Right lobe of liver (tissue), 6 donors: ENCODE measurements around the gene ATP6V0A1. TPM values are rescaled to one million over a fixed set of nuclear protein-coding genes. Genes with fewer than 3 reads are reported as not detected.
A peak's percentile ranks its signal among the peaks of the same experiment; 100 is the strongest.

ENCODE experiments used
- ATAC-seq, 4 donors: fragments of 200-7000 bp; cut with Tn5 transposase; one replicate each; pipeline ENCODE4 v1.9.1; 2020; ENCODE audit warnings: mild to moderate bottlenecking in 4 of 4, moderate library complexity in 4 of 4
- DNase-seq, 3 donors: peaks; one replicate each; pipeline ENCODE4 v3.0.0-alpha.2; 2020
- H3K27ac ChIP-seq, 3 donors: fragments of 200-600 bp; one replicate each; pipeline ENCODE4 v1.8.0; 2022
- H3K27me3 ChIP-seq, 2 donors: fragments of 200-600 bp; one replicate each; pipeline ENCODE4 v1.8.0; 2022
- H3K36me3 ChIP-seq, 4 donors: fragments of 200-600 bp; sonication (generic) in 1 of 4; one replicate each; pipeline versions ENCODE4 v1.5.1 to v1.8.0; 2017 to 2022; ENCODE audit warnings: control low read depth in 1 of 4
- H3K4me1 ChIP-seq, 4 donors: fragments of 200-600 bp; sonication (generic) in 1 of 4; one replicate each; pipeline versions ENCODE4 v1.5.1 to v1.8.0; 2017 to 2022; ENCODE audit warnings: control low read depth in 1 of 4
- H3K4me3 ChIP-seq, 3 donors: fragments of 200-600 bp; one replicate each; pipeline ENCODE4 v1.8.0; 2022
- H3K9me3 ChIP-seq, 4 donors: fragments of 200-600 bp; sonication (generic) in 1 of 4; one replicate each; pipeline versions ENCODE4 v1.5.1 to v1.8.0; 2017 to 2022; ENCODE audit warnings: control low read depth in 1 of 4
- CTCF ChIP-seq, 4 donors: fragments of 200-600 bp in 3 of 4; fragments of 450-650 bp in 1 of 4; IDR thresholded peaks; one replicate each; pipeline versions ENCODE4 v1.5.1 to v1.8.0; 2016 to 2022; ENCODE audit warnings: antibody characterized with exemption in 4 of 4, mild to moderate bottlenecking in 2 of 4
- POLR2A ChIP-seq: fragments of 450-650 bp; IDR thresholded peaks from one replicate; pipeline ENCODE4 v1.6.1; 2017; ENCODE audit warnings: antibody characterized with exemption, mild to moderate bottlenecking
- WGBS: methylation state at CpG from one replicate; pipeline ENCODE4 v1.1.6; 2018; ENCODE audit warnings: low coverage, low lambda C conversion rate; ENCODE audit not compliant: insufficient coverage; ENCODE audit errors: missing lambda C conversion rate; 5-methylcytosine and 5-hydroxymethylcytosine counted together
- intact Hi-C, 2 donors: fragments of 100-400 bp; cut with DNase I; formaldehyde crosslinking; loops; one replicate each; pipeline versions ENCODE4 v1.11.2 to v1.14.1; 2022
- total RNA-seq, 6 experiments: library from RNA; depleted of rRNA in 2 of 6; stranded (reverse); fragments of >200 nt in 2 of 6; fragmentation: NEBNext Ultra II Directional in 3 of 6; extraction: Animal tissue kit (Norgen Biotek cat#: 25700) in 3 of 6; gene quantifications; one replicate each; pipeline versions ENCODE4 v1.1.0 to v1.2.4, GENCODE V29; 2016 to 2023
- donor health status: DM: no; HTN: yes; CAD: no.
- donor health status: DM: no; HTN: no; CAD: no.
- donor health status: DM: no; HTN: no; CAD: no.
- donor health status: DM: no; HTN: yes; CAD: no.
- donor health status: DM: no; HTN: yes; CAD: no.

Gene ATP6V0A1
- total RNA-seq, 6 experiments from 2014 or later = 36.4 to 66.0 (median 49.4) TPM

GRCh38 chr17:42563143-42563509 lies 104.4 kb downstream of the ATP6V0A1 start:
- H3K4me3 ChIP-seq = peak overlapping the region; percentile 92 to 96 (median 94)
- peak overlapping the region; percentile 70 to 85 (median 82) for H3K27ac ChIP-seq
- ATAC-seq = no peak
- intact Hi-C loops = no loop called here
- no peaks in the 10 kb centered on the region for H3K27me3 ChIP-seq
- H3K9me3 ChIP-seq = no peaks in the 10 kb centered on the region
- peaks cover 0 to 52% (median 26%) of the 10 kb centered on the region in 4 donors for H3K4me1 ChIP-seq
- no peak for DNase-seq
- 61% methylated on average over 2 of the region's 14 CpGs for WGBS
- TF ChIP-seq POLR2A (no peak), CTCF (IDR thresholded peaks at IDR 0.05) (no peak)
- H3K36me3 ChIP-seq = peaks cover 0 to 11% (median 2%) of the 10 kb centered on the region in 4 donors

- ATAC-seq = peak in 1 of 4 donors; percentile 0
- intact Hi-C loops = no loop called here
- TF ChIP-seq CTCF (IDR thresholded peaks at IDR 0.05) (no peak), POLR2A (no peak)
- H3K9me3 ChIP-seq = no peaks in the 10 kb centered on the region
- H3K4me3 ChIP-seq = peak overlapping the region; percentile 92 to 96 (median 94)
- H3K4me1 ChIP-seq = peaks cover 0 to 56% (median 28%) of the 10 kb centered on the region in 4 donors
- no peak for DNase-seq
- H3K27me3 ChIP-seq = no peaks in the 10 kb centered on the region
- peaks cover 0 to 13% (median 3%) of the 10 kb centered on the region in 4 donors for H3K36me3 ChIP-seq
- peak overlapping the region in 1 of 3 donors; percentile 82 for H3K27ac ChIP-seq
- WGBS = no CpG with 5 or more reads among the region's 1 CpG
These were observed 104.9 kb downstream of the ATP6V0A1 start for GRCh38 chr17:42563543-42563942.

GRCh38 chr17:42563950-42564349 lies 105.3 kb downstream of the ATP6V0A1 start:
- H3K9me3 ChIP-seq = no peaks in the 10 kb centered on the region
- H3K4me3 ChIP-seq = no peak overlapping the region
- H3K4me1 ChIP-seq = peaks cover 0 to 59% (median 28%) of the 10 kb centered on the region in 4 donors
- ATAC-seq (no peak), DNase-seq (no peak)
- no peaks in the 10 kb centered on the region for H3K27me3 ChIP-seq
- intact Hi-C loops = no loop called here
- peaks cover 0 to 17% (median 5%) of the 10 kb centered on the region in 4 donors for H3K36me3 ChIP-seq
- WGBS = 55% methylated on average over 7 of the region's 9 CpGs
- no peak for TF ChIP-seq POLR2A
- no peak for TF ChIP-seq CTCF (IDR thresholded peaks at IDR 0.05)
- peak overlapping the region in 1 of 3 donors; percentile 82 for H3K27ac ChIP-seq

- 37% methylated on average over 4 of the region's 15 CpGs for WGBS
- H3K27me3 ChIP-seq = no peaks in the 10 kb centered on the region
- H3K36me3 ChIP-seq = peaks cover 0 to 27% (median 12%) of the 10 kb centered on the region in 4 donors
- no peak overlapping the region for H3K4me3 ChIP-seq
- DNase-seq = peak in 1 of 3 donors; percentile 76
- TF ChIP-seq CTCF (IDR thresholded peaks at IDR 0.05) (no peak), POLR2A (no peak)
- no peaks in the 10 kb centered on the region for H3K9me3 ChIP-seq
- intact Hi-C loops = no loop called here
- H3K4me1 ChIP-seq = peaks cover 0 to 59% (median 28%) of the 10 kb centered on the region in 4 donors
- peak; percentile 6 to 52 (median 16) for ATAC-seq
- H3K27ac ChIP-seq = peak overlapping the region in 2 of 3 donors; percentile 15 to 71
These were observed 106.3 kb downstream of the ATP6V0A1 start for GRCh38 chr17:42564815-42565522.
